Measurements from ENCODE around the gene SAE1.
"Not testable (repeated sequence)": the region's sequence is repeated elsewhere in the genome, so short reads cannot be mapped to it uniquely, and the experiment has no call there.

Gene SAE1

DNA sequence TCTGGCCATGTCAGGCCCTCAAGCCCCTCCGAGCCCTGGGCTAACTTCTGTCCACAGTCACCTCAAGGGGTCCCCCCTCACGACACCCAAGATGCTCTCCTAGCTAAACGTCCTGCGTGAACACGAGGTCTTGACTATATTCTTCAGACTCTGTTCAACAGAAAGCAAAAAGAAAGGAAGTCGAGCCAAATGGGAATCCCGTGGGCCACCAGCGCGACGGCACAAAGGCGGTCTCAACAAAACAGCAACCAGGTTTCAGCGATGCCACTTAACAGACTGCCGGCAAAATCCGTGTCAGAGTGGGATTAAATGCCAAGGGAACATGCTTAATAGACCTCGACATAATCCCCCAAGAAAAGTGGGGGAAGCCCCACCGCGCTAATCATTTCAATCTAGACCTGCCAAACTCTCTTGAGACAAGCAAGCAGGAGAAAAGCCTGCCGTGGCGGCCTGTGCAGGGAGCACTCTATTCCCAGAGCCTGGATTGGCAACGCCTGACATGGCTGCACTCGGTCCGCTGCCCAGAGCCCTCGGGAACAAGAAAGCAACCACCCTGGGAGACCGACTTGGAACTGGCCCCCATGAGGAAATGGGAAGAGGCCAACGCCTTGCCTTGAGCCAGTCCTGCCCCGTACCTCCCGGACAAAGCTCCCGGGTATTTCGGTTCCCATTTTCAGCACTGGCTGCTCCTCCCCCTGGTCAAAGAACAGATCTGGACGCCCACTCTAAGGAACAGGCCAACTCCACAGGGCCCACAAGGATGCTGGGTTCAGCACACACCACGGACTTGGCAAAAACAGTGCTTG, 33.0 kb upstream of the SAE1 start:
- no peak for TF ChIP-seq CTCF (IDR thresholded peaks at IDR 0.05; ENCODE audit: control insufficient read depth, insufficient read depth, low read depth, low read length, missing control alignments)
- H3K4me3 ChIP-seq (ENCODE audit: control insufficient read depth, low read depth, low read length) = no peak overlapping the region
- DNase-seq (ENCODE audit: low read depth) = no peak

- DNase-seq (ENCODE audit: low read depth) = no peak
Observed at GRCh38 chr19:47098608-47099007, 32.0 kb upstream of the SAE1 start.

GRCh38 chr19:47099576-47100050, 31.0 kb upstream of the SAE1 start:
- TF ChIP-seq CTCF (IDR thresholded peaks at IDR 0.05; ENCODE audit: control insufficient read depth, insufficient read depth, low read depth, low read length, missing control alignments) = no peak
- DNase-seq (ENCODE audit: low read depth) = no peak
- no peak overlapping the region for H3K4me3 ChIP-seq (ENCODE audit: control insufficient read depth, low read depth, low read length)

More at GRCh38 chr19:47098608-47099007, 32.0 kb upstream of the SAE1 start:
- H3K4me3 ChIP-seq (ENCODE audit: control insufficient read depth, low read depth, low read length) = no peak overlapping the region
- no peak for TF ChIP-seq CTCF (IDR thresholded peaks at IDR 0.05; ENCODE audit: control insufficient read depth, insufficient read depth, low read depth, low read length, missing control alignments)

DNA sequence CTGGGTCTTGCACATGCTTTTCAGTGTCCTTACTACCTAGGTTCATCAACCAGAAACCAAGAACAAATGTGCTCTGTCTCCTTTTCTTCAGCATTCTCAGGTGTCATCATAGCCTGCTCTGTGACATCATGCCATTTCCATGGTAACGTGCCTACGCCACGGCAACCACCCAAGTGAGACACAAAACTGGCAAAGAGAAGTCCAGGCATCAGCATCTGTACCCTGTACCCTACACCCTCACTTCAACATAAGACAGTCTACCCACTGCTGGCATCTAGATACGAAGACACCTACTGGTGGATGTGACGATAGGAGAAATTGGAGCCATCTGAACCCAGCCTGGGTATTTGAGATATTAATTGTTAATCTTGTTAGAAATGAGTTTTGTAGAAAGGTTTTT, 30.3 kb upstream of the SAE1 start:
- TF ChIP-seq CTCF (IDR thresholded peaks at IDR 0.05; ENCODE audit: control insufficient read depth, insufficient read depth, low read depth, low read length, missing control alignments) = no peak
- DNase-seq (ENCODE audit: low read depth) = no peak
- H3K4me3 ChIP-seq (ENCODE audit: control insufficient read depth, low read depth, low read length) = no peak overlapping the region

- H3K4me3 ChIP-seq (ENCODE audit: control insufficient read depth, low read depth, low read length); DNase-seq (ENCODE audit: low read depth): not testable (repeated sequence)
Observed at GRCh38 chr19:47101116-47101515, 29.5 kb upstream of the SAE1 start.

- TF ChIP-seq CTCF (IDR thresholded peaks at IDR 0.05; ENCODE audit: control insufficient read depth, insufficient read depth, low read depth, low read length, missing control alignments) = no peak
- no peak for DNase-seq (ENCODE audit: low read depth)
- no peak overlapping the region for H3K4me3 ChIP-seq (ENCODE audit: control insufficient read depth, low read depth, low read length)
Observed at GRCh38 chr19:47102346-47103060, 28.1 kb upstream of the SAE1 start.

DNA sequence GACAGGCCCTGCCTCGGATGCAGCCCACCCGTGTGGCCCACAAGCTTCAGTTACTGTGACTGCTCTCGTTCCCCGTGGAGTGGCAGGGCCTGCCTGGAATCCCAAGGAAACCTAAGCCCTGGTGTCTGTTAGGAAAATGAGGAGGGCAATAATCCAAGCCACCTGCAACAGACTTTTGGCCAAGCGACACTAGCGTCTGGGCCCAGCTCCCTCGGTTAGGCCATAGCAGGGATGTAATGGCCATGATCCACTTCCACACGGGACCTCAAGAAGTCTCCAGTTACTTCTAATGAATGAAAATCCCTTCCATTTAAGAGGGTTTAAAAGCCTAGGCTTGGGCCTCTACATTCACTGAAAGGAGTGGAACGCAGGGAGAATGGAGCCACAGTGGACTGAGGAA, 26.0 kb upstream of the SAE1 start:
- no peak for TF ChIP-seq CTCF (IDR thresholded peaks at IDR 0.05; ENCODE audit: control insufficient read depth, insufficient read depth, low read depth, low read length, missing control alignments)
- DNase-seq (ENCODE audit: low read depth) = no peak
- no peak overlapping the region for H3K4me3 ChIP-seq (ENCODE audit: control insufficient read depth, low read depth, low read length)

Measured in AG09309 (cell line).